Measurements from ENCODE around the gene TMEM9. TPM values are rescaled to one million over a fixed set of nuclear protein-coding genes. Genes with fewer than 3 reads are reported as not detected.

The TMEM9 gene
- total and polyA plus RNA-seq, 2 of the 8 experiments (the other 6 are each of a cell fraction or from before 2014, with no cell fraction given) = 79.9 to 181 TPM

DNA sequence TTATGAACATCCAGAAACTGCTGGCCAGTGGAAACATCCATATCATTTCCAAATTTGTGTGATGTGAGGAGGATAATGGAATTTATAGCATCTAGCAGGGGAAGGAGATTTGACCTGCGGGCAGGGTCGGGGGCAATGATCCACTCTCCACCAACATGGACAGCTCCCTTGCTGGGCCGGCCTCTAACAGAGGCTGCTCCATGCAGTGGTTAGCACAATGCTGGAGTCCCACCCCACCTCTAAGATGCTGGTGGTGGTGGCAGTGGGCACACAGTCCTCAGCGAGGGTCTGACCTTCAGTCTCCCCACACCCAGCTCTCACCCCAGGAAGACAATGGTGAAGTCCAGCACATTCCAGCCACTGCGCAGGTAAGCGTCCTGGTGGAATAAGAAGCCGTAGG is 60.7 kb downstream of the TMEM9 start:
- Histone ChIP-seq H3K14ac (ENCODE audit: insufficient read length) (no peak overlapping the region), H3K56ac (replicated peaks; ENCODE audit: insufficient read length, low read depth, low read length) (no peak overlapping the region), H4K20me1 (replicated peaks in 1 of 2; ENCODE audit: control insufficient read depth in 1 of 2, insufficient read depth in 2 of 2, low read length in 2 of 2) (no peaks in the 10 kb centered on the region), H3K4me2 (ENCODE audit: insufficient read depth in 1 of 2, low read depth in 2 of 2, low read length in 2 of 2) (no peak overlapping the region), H4K8ac (ENCODE audit: extremely low read depth, insufficient read depth, low read length) (no peak overlapping the region; the same call in 1 of the 2 replicates), H3K79me2 (ENCODE audit: control insufficient read depth in 1 of 2, insufficient read depth in 2 of 2, low read length in 2 of 2) (no peaks in the 10 kb centered on the region), H3K9me3 (ENCODE audit: insufficient read depth in 2 of 2, low read depth in 1 of 2, low read length in 1 of 2) (no peaks in the 10 kb centered on the region), H2AFZ (ENCODE audit: low read length) (no peak overlapping the region), H3K27ac (ENCODE audit: low read depth, low read length) (no peak overlapping the region), H3K23ac (ENCODE audit: insufficient read length) (no peak overlapping the region), H2BK20ac (ENCODE audit: low read length) (no peak overlapping the region), H3K4me3 (ENCODE audit: extremely low read depth in 1 of 4, insufficient read depth in 2 of 4, low read depth in 3 of 4, low read length in 4 of 4) (no peak overlapping the region), H3K4me1 (replicated peaks in 1 of 4; ENCODE audit: control insufficient read depth in 3 of 4, insufficient read depth in 4 of 4, low read length in 3 of 4) (peaks cover 0 to 3% (median 0%) of the 10 kb centered on the region in 4 experiments; a peak in 1 of 7 replicates), H3K23me2 (ENCODE audit: low read depth, low read length) (no peaks in the 10 kb centered on the region), H2BK5ac (ENCODE audit: low read depth, low read length) (no peak overlapping the region), H3K18ac (ENCODE audit: extremely low read depth, low read length) (no peak overlapping the region), H2BK120ac (replicated peaks; ENCODE audit: low read depth, low read length) (no peak overlapping the region), H2BK12ac (ENCODE audit: low read depth, low read length) (no peak overlapping the region), H2AK5ac (ENCODE audit: low read depth, low read length) (no peak overlapping the region), H4K5ac (ENCODE audit: insufficient read length, low read depth, low read length) (no peak overlapping the region), H2BK15ac (ENCODE audit: low read length) (no peak overlapping the region), H3K9ac (replicated peaks in 1 of 4; ENCODE audit: extremely low read depth in 1 of 4, low read depth in 3 of 4, low read length in 3 of 4) (no peak overlapping the region), H3K79me1 (ENCODE audit: low read depth, low read length) (no peaks in the 10 kb centered on the region), H4K91ac (replicated peaks; ENCODE audit: insufficient read length, low read length) (no peak overlapping the region), H3K4ac (replicated peaks; ENCODE audit: insufficient read length, low read depth, low read length) (no peak overlapping the region), H3K36me3 (ENCODE audit: control insufficient read depth in 2 of 4, insufficient read depth in 4 of 4, low read length in 3 of 4) (no peaks in the 10 kb centered on the region), H3K27me3 (replicated peaks in 1 of 4; ENCODE audit: control insufficient read depth in 3 of 4, extremely low read depth in 1 of 4, insufficient read depth in 3 of 4, low read length in 3 of 4) (no peaks in the 10 kb centered on the region)
- DNase-seq (ENCODE audit: low read depth in 1 of 2, low spot score in 2 of 2) (no peak), FAIRE-seq (no peak)
- TF ChIP-seq GABPA (IDR thresholded peaks at IDR 0.05; ENCODE audit: borderline replicate concordance, insufficient read depth, low read length) (no peak), SAP30 (IDR thresholded peaks at IDR 0.05; ENCODE audit: insufficient read depth, insufficient replicate concordance, low read length) (no peak), ZNF274 (IDR thresholded peaks at IDR 0.05; ENCODE audit: borderline replicate concordance, extremely low read depth, low read length) (no peak), SP1 (IDR thresholded peaks at IDR 0.05; ENCODE audit: low read depth, low read length) (no peak), KDM4A (IDR thresholded peaks at IDR 0.05; ENCODE audit: low read depth, low read length, severe bottlenecking) (no peak), RAD21 (IDR thresholded peaks at IDR 0.05 in 1 of 2, conservative IDR thresholded peaks at IDR 0.05 in 1 of 2; ENCODE audit: low read depth in 2 of 2, low read length in 2 of 2) (no peak)
- 97% methylated on average over 7 of the region's 7 CpGs; no CpG with 5 or more reads in 1 of the 2 experiments for WGBS, 2 experiments (ENCODE audit: extremely low coverage in 1 of 2, insufficient coverage in 1 of 2, insufficient read length in 1 of 2, insufficient replicate concordance in 2 of 2, low coverage in 1 of 2, low lambda C conversion rate in 2 of 2, missing lambda C conversion rate in 1 of 2)
- ChIA-PET POLR2A (ENCODE audit: partially characterized antibody) (interaction anchor here (0.7 kb wide), 2 partner anchors 122 to 430 kb away, joined by 3 to 5 read pairs; no protein-coding TSS in a partner anchor), CTCF (ENCODE audit: partially characterized antibody) (interaction anchor here (0.7 to 9.1 kb wide), 7 partner anchors 9 to 122 kb away, joined by 3 to 92 read pairs (median 5); no protein-coding TSS in a partner anchor)
